Activated CD4-positive, CD25-positive, alpha-beta regulatory T cell treated with anti-CD3 and anti-CD28 coated beads, Interleukin-2, amount 50 U/mL, for 72 hours (primary cell): Measurements from ENCODE around the gene CSTF1.
A peak's percentile ranks its signal among the peaks of the same experiment; 100 is the strongest.

ENCODE experiments used
- DNase-seq: peaks from one replicate; pipeline ENCODE4 v3.0.0; 2021

The CSTF1 gene

GRCh38 chr20:56430957-56431356 lies 38.5 kb downstream of the CSTF1 start:
- no peak for DNase-seq

- DNase-seq, result no peak
Measured at GRCh38 chr20:56431471-56431870, 39.0 kb downstream of the CSTF1 start.

GRCh38 chr20:56433221-56433879 lies 40.9 kb downstream of the CSTF1 start:
- DNase-seq, result peak; percentile 8

GRCh38 chr20:56433880-56434255 lies 41.4 kb downstream of the CSTF1 start:
- no peak for DNase-seq

- no peak for DNase-seq
Measured at GRCh38 chr20:56437196-56437960, 44.9 kb downstream of the CSTF1 start.

GRCh38 chr20:56438284-56438683 lies 45.8 kb downstream of the CSTF1 start:
- no peak for DNase-seq

- no peak for DNase-seq
Measured at GRCh38 chr20:56439771-56440291, 47.4 kb downstream of the CSTF1 start.

- DNase-seq, result peak; percentile 35
Measured at GRCh38 chr20:56440346-56441007, 48.0 kb downstream of the CSTF1 start.

- no peak for DNase-seq
Measured at GRCh38 chr20:56442389-56443365, 50.2 kb downstream of the CSTF1 start.

- DNase-seq, result no peak
Measured at GRCh38 chr20:56443654-56444540, 51.5 kb downstream of the CSTF1 start.

- no peak for DNase-seq
Measured at GRCh38 chr20:56445130-56445529, 52.7 kb downstream of the CSTF1 start.

GRCh38 chr20:56445540-56445939 lies 53.1 kb downstream of the CSTF1 start:
- no peak for DNase-seq

GRCh38 chr20:56447227-56447626 lies 54.8 kb downstream of the CSTF1 start:
- DNase-seq, result no peak

- no peak for DNase-seq
Measured at GRCh38 chr20:56449459-56449858, 57.0 kb downstream of the CSTF1 start.

GRCh38 chr20:56451056-56451765 lies 58.8 kb downstream of the CSTF1 start:
- no peak for DNase-seq

GRCh38 chr20:56453352-56453751 lies 60.9 kb downstream of the CSTF1 start:
- no peak for DNase-seq

GRCh38 chr20:56454754-56455153 lies 62.3 kb downstream of the CSTF1 start:
- DNase-seq, result no peak
